GM18507 (cell line): Measurements from ENCODE around the gene BEST3.
"Not testable (repeated sequence)": the region's sequence is repeated elsewhere in the genome, so short reads cannot be mapped to it uniquely, and the experiment has no call there.

Source experiments
- DNase-seq: peaks from one replicate; pipeline ENCODE4 v3.0.0; 2011; ENCODE audit warnings: low read depth; ENCODE audit not compliant: insufficient read length; ENCODE audit errors: extremely low spot score
- FAIRE-seq: peaks from 2 replicates; lab custom pipeline; 2011; peaks lifted over from hg19 to GRCh38; lab: Jason Lieb, UNC

BEST3 gene

DNA sequence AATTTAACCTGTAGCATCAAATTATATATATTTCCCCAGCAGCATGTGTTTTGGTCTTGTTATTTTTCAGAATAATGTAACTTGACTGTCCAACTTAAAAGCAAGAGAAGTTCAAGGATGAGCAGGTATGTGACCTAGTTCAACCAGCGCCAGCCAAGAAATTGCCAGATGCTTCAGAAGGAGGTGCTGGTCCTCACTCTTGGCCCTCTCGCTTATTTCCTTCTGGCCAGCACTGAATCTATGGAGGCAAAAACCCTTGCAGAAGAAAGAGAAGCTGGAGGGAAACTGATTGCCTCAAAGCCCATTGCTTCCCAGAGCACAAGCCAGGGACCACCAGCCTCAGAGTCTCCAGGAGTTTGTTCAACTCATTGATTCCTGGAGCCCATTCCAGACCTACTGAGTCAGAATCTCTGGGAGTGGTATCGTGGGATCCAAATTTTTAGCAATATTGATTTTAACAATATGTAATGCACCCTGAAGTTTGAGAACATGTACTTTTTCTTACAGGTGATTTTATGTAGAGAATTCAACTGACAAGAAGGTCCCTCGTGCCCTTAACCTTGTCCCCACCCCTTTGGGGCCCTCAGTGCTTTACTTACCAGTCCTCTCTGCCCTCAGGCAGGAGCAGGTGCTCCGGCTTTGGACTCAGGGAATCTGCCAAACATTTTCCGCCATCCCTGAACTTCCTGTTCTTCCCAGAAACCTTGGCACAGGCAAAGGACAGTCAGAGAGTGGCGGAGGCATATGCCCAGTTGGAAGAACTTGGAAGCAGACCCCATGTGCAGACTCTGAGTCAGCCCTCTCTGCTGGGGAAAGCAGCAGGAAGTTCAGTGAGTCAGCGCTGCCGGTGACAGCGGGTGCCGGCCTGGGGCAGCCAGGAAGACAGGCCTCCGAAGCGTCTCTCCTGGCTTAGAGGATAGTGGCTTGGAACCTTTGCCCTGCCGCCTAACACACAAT, 10.4 kb downstream of the BEST3 start:
- no peak for FAIRE-seq
- DNase-seq, result no peak

DNA sequence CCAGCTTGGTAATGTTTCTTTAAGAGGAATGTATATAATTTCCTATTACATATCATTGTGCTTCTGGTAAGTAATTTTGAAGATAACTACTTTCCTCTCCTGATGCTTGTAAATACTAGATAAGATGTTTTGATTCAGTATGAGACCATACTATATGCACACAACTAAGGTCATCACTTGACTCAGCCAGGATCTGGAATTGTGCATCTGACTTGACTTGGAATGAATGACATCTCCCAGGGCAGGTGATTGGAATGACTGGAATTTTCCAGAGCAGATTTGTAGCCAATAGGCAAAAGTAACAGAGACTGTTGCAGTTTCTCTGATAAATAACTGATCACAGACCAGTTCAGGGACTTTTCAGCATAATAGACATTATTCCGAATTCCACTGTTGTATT, 11.1 kb downstream of the BEST3 start:
- FAIRE-seq, result no peak
- DNase-seq, result no peak

GRCh38 chr12:69687390-69687789, 11.7 kb downstream of the BEST3 start:
- DNase-seq (no peak), FAIRE-seq (no peak)

DNA sequence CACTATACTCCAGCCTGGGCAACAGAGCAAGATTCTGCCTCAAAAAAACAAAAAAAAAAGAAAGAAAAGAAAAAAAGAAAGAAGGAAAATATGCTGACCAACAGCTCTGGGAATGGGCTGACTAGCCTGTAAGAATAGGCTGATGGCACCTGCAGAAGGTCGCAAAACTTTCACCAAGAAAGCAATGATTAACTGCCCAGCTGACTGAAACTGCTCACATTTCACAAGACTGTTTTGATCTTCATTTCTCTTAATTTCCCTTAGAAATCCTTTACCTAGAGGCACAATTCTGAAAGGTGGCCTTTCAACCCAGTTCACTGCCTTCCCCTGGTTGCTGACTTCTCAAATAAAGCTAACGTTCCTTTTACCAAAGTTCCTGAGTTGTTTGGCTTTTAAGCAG, 12.4 kb downstream of the BEST3 start:
- DNase-seq, result no peak
- FAIRE-seq, result no peak

DNA sequence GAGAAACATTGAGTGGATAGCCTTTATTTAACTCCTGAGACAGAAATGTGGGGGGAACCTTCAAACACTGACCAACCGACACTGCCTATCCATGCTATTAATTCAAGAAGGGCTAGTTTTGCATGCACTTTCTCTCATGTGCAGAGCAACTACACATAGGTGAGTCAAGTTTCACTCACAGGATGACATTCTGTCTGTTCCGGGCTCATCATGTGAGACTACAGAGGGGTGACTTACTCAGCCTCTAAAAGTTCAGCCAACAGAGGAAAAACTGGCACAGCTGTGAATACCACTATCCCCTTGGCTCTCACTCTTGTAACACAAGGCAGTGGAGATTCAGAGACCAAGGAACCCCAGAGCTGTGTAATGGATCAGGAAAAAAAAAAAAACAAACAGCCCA, 13.3 kb downstream of the BEST3 start:
- FAIRE-seq (no peak), DNase-seq (no peak)

DNA sequence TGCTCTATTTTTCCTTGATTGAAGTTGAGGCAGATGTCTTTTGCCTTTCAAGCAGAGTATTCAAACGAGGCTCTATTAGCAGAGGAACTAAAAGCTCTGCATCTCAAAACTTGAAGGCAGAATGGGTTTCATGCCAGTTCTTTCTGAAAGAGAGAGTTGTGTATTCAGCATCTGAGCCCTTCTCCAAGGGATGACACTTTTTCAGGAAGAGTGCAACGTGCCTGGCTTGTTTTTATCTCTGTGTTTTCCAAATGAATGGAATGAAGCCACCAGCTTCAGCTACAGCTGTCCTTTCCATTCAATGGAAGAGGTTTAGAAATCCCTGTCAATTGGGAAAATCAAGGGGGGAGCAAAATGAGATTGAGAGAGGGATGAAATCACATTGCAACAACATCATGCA, 14.6 kb downstream of the BEST3 start:
- DNase-seq (no peak), FAIRE-seq (no peak)

DNA sequence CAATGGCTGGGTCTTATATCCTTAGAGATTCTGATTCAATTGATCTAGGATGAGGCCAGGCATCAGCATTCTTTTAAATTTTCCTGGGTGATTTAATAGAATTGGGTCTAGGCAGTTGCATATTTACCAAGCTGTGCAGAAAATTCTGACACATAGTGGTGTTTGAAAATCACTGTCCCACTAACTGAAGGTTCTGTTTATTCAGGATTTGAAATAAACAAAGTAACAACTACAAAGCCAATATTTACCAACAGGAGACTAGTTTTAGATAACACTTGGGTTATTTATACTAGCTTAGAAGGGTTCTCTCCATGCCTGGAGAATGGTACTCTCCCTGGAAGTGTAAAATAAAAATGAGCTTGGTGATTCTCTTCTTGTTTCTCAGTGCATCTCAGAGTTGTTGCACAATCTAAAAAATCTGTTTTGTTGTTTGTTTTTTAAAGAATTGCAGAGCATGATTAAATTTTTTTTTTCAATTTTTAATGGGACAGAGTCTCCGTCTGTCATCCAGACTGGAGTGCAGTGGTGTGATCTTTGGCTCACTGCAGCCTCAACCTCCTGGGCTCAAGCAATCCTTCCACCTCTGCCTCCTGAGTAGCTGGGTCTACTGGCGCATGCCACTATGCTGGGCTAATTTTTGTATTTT, 16.9 kb downstream of the BEST3 start:
- no peak for FAIRE-seq
- no peak for DNase-seq

- FAIRE-seq, result no peak
- no peak for DNase-seq
Measured at GRCh38 chr12:69679119-69679518, 20.0 kb downstream of the BEST3 start.

DNA sequence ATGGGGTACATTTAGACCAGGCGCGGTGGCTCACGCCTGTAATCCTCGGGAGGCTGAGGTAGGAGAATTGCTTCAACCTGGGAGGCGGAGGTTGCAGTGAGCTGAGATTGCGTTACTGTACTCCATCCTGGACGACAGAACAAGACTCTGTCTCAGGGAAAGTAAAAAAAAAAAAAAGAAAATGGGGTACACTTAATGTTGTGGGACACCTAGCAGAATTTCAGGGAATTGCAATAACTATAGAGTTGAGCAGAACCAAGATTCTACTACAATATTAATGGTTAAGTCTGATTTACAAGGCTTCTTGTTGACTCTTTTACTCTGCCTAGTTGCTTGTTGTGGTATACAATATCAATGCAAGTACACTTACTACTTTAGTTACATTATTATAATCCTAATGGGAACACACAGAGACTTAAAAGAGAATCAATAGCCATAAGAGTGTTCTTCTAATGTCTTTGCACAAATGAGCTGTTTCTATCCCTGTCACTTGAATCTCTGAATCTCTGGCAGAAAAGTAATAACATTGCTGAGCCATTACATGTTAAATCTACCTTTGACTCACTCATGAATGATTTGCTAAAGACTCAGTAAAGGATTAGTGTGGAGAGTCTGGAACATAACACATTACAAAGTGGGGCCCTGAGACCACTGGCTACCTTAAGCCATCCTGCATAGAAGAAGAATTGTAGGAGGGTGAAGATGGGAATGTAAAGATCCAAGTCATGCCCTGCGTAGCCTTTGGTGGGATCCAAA, 22.7 kb downstream of the BEST3 start:
- no peak for FAIRE-seq
- no peak for DNase-seq

GRCh38 chr12:69672195-69672594, 26.9 kb downstream of the BEST3 start:
- no peak for FAIRE-seq
- DNase-seq, result no peak

DNA sequence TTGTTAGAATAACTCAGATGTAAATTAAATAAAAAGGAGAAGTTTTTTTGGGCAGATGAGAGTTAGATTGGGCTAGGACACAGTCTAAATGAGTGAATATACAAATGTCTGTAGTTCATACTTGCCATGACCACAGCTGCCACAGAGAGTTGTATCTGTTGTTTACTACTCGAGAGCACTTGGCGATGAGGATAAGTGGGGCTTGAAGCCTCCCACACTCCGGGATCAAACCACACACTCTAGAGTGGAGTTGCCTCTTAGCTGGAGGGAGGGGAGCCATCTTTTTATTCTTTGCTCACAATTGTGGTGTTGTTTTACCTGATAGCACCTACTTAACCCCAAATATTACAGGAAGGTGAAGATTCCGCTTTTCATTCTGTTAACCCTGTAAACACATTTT, 27.5 kb downstream of the BEST3 start:
- no peak for FAIRE-seq
- DNase-seq, result no peak

DNA sequence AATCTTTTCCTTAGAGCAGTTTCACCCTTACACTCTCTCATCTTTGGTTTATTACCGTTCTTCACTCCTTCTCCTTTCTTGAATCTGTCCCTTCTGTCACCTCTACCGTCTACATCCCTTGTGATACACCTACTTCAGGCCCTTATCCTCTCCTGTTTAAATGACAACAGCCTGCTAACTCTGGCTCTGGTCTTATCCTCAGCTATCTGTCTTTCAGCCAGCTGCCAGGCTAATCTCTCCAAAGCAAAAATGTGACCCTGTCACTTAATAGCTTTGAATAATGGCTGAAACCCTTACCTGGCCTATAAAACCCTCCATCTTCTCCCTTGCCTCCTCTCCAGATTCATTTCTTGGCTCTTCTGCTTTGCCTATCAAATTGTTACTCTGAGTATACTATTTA, 32.3 kb downstream of the BEST3 start:
- no peak for FAIRE-seq
- DNase-seq, result no peak

GRCh38 chr12:69664930-69665377, 34.1 kb downstream of the BEST3 start:
- DNase-seq, FAIRE-seq: not testable (repeated sequence)

- FAIRE-seq, result no peak
- DNase-seq, result no peak
Measured at GRCh38 chr12:69663726-69664125, 35.4 kb downstream of the BEST3 start.

GRCh38 chr12:69662764-69663163, 36.3 kb downstream of the BEST3 start:
- no peak for DNase-seq
- no peak for FAIRE-seq

DNA sequence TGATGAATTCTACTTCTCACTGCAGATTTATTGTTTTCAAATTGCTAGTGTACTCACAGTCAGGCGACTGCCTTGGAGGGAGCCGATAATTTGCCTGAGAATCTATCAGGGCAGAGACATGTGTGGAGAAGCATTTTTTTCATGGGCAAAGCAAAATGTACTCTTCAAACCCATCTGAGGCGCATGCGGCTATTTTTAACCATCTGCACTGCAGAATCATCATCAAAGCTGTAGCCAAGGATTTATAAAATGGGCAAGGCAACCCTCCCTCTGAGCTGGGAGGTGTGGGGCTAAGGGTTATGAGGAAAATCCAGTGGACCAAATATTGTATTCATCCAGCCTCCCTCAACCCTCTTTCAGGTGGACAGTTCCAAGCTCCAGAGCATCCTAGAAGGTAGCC, 37.7 kb downstream of the BEST3 start:
- no peak for FAIRE-seq
- DNase-seq, result no peak

GRCh38 chr12:69660164-69660863, 38.8 kb downstream of the BEST3 start:
- no peak for FAIRE-seq
- no peak for DNase-seq

GRCh38 chr12:69658203-69658602, 40.9 kb downstream of the BEST3 start:
- DNase-seq (no peak), FAIRE-seq (no peak)

DNA sequence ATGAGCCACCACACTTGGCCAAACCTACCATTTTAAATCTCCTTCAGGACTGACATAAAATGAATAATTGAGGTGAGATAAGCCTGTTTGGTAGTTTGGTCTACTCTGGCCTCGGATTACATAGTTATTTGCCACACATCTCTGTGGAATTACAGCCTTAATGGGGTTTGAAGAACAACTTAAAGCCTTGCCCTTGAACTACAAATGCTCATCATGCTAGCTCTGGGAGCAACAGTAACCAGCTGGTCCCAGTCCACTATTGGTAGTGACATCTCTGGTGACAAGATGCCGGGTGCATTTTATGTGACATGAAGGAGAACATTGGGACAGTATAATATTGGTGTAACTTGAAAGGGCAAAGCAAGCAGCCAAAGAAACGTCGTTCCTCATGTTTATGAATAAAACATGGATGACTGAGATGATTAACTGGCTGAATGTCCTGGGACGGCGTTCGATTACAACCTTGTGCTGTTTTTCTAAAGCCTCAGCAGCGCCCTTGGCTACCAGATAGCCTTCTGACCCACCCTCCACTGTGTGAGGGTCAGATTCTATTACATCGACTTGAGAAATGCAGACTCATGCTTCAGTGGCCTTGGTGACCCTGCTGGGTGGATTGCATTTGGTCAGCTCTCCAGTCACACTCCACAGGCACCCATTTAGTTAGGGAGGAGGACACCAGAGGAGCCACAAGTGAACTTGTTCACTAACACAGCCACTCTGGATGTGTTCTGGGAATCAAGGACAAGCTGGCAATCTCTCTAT, 41.5 kb downstream of the BEST3 start:
- FAIRE-seq, result no peak

More for the DNA sequence above, 41.5 kb downstream of the BEST3 start:
- no peak for DNase-seq
